ENCODE data around the gene HSPA12A. TPM values are rescaled to one million over a fixed set of nuclear protein-coding genes. Genes with fewer than 3 reads are reported as not detected.

Gene HSPA12A
- total and polyA plus RNA-seq, 9 of the 15 experiments (the other 6 are each of a cell fraction or from before 2014, with no cell fraction given): 0.01 to 0.18 (median 0.04) TPM; not detected in 4

DNA sequence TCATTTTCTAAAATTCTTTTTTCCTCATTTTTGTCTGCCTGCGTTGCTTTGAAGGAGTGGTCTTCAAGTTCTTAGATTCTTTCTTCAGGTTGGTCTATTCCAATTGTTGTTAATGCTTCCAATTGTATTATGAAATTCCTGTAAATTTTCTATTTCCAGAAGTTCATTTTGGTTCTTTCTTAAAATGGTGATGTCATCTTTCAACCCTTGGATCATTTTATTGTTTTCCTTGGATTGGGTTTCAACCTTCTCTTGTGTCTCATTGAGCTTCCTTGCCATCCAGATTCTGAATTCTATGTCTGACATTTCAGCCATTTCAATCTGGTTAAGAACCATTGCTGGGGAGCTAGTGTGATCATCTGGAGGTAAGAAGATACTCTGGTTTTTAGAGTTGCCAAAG lies 88.5 kb downstream of the HSPA12A start:
- Histone ChIP-seq H3K27ac (ENCODE audit: extremely low read depth, low read depth, low read length) (no peak overlapping the region), H3K36me3 (ENCODE audit: control insufficient read depth, insufficient read depth, low read length) (no peaks in the 10 kb centered on the region), H4K20me1 (replicated peaks; ENCODE audit: control insufficient read depth, insufficient read depth, low read length) (no peaks in the 10 kb centered on the region), H3K9me3 (replicated peaks; ENCODE audit: control insufficient read depth, insufficient read depth, low read depth, low read length) (no peaks in the 10 kb centered on the region), H2AFZ (ENCODE audit: low read depth, low read length) (no peak overlapping the region), H3K4me1 (replicated peaks in 1 of 2; ENCODE audit: control insufficient read depth in 2 of 2, insufficient read depth in 2 of 2, low read length in 2 of 2) (no peaks in the 10 kb centered on the region), H3K4me2 (ENCODE audit: insufficient read depth, low read length) (no peak overlapping the region), H3K4me3 (no peak overlapping the region), H3K9ac (ENCODE audit: insufficient read depth in 1 of 2, low read depth in 2 of 2, low read length in 2 of 2) (no peak overlapping the region), H3K27me3 (ENCODE audit: control insufficient read depth in 2 of 2, insufficient read depth in 2 of 2, low read length in 2 of 2) (no peaks in the 10 kb centered on the region), H3K9me1 (ENCODE audit: control insufficient read depth, insufficient read depth, low read length) (no peaks in the 10 kb centered on the region), H3K79me2 (ENCODE audit: control insufficient read depth, insufficient read depth, low read length) (no peaks in the 10 kb centered on the region)
- DNase-seq (ENCODE audit: extremely low read depth in 1 of 4, low spot score in 3 of 4): no peak
- WGBS (ENCODE audit: insufficient coverage, low coverage, missing lambda C conversion rate): 0% methylated on average over 1 of the region's 1 CpG
- POLR2A ChIA-PET: no interaction called here
- CTCF ChIA-PET (ENCODE audit: low intra/inter-chr PET ratio): no interaction called here
- ATAC-seq: no peak
- intact Hi-C loops (cut with micrococcal nuclease): no loop called here
- FAIRE-seq: no peak
- in situ Hi-C loops (cut with MboI): no loop called here
- BruUV-seq (replicated peaks): no TSS peak
- TF ChIP-seq JUN (IDR thresholded peaks at IDR 0.05; ENCODE audit: borderline replicate concordance, low read depth, low read length) (no peak), JUN (CRISPR knock-in tag; IDR thresholded peaks at IDR 0.05; ENCODE audit: borderline replicate concordance) (no peak), ZNF354B (CRISPR knock-in tag; IDR thresholded peaks at IDR 0.05) (no peak), ZNF212 (CRISPR knock-in tag; IDR thresholded peaks at IDR 0.05) (no peak), DDX20 (tag; IDR thresholded peaks at IDR 0.05; ENCODE audit: low read depth) (no peak), ZNF707 (CRISPR knock-in tag; conservative IDR thresholded peaks at IDR 0.05) (no peak), LEF1 (IDR thresholded peaks at IDR 0.05) (no peak), KHSRP (IDR thresholded peaks at IDR 0.05) (no peak), MECOM (CRISPR knock-in tag; IDR thresholded peaks at IDR 0.05) (no peak)
- TF ChIP-seq, protein P1, sequence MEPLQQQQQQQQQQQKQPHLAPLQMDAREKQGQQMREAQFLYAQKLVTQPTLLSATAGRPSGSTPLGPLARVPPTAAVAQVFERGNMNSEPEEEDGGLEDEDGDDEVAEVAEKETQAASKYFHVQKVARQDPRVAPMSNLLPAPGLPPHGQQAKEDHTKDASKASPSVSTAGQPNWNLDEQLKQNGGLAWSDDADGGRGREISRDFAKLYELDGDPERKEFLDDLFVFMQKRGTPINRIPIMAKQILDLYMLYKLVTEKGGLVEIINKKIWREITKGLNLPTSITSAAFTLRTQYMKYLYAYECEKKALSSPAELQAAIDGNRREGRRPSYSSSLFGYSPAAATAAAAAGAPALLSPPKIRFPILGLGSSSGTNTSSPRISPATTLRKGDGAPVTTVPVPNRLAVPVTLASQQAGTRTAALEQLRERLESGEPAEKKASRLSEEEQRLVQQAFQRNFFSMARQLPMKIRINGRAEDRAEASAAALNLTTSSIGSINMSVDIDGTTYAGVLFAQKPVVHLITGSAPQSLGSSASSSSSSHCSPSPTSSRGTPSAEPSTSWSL (CRISPR knock-in tag; IDR thresholded peaks at IDR 0.05; ENCODE audit: borderline replicate concordance): no peak
- TF ChIP-seq, protein P2, sequence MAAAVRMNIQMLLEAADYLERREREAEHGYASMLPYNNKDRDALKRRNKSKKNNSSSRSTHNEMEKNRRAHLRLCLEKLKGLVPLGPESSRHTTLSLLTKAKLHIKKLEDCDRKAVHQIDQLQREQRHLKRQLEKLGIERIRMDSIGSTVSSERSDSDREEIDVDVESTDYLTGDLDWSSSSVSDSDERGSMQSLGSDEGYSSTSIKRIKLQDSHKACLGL (CRISPR knock-in tag; IDR thresholded peaks at IDR 0.05; ENCODE audit: borderline replicate concordance, poor library complexity, severe bottlenecking): no peak
- TF ChIP-seq, protein P3, sequence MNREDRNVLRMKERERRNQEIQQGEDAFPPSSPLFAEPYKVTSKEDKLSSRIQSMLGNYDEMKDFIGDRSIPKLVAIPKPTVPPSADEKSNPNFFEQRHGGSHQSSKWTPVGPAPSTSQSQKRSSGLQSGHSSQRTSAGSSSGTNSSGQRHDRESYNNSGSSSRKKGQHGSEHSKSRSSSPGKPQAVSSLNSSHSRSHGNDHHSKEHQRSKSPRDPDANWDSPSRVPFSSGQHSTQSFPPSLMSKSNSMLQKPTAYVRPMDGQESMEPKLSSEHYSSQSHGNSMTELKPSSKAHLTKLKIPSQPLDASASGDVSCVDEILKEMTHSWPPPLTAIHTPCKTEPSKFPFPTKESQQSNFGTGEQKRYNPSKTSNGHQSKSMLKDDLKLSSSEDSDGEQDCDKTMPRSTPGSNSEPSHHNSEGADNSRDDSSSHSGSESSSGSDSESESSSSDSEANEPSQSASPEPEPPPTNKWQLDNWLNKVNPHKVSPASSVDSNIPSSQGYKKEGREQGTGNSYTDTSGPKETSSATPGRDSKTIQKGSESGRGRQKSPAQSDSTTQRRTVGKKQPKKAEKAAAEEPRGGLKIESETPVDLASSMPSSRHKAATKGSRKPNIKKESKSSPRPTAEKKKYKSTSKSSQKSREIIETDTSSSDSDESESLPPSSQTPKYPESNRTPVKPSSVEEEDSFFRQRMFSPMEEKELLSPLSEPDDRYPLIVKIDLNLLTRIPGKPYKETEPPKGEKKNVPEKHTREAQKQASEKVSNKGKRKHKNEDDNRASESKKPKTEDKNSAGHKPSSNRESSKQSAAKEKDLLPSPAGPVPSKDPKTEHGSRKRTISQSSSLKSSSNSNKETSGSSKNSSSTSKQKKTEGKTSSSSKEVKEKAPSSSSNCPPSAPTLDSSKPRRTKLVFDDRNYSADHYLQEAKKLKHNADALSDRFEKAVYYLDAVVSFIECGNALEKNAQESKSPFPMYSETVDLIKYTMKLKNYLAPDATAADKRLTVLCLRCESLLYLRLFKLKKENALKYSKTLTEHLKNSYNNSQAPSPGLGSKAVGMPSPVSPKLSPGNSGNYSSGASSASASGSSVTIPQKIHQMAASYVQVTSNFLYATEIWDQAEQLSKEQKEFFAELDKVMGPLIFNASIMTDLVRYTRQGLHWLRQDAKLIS (CRISPR knock-in tag; IDR thresholded peaks at IDR 0.05): no peak
- TF ChIP-seq, protein P4, sequence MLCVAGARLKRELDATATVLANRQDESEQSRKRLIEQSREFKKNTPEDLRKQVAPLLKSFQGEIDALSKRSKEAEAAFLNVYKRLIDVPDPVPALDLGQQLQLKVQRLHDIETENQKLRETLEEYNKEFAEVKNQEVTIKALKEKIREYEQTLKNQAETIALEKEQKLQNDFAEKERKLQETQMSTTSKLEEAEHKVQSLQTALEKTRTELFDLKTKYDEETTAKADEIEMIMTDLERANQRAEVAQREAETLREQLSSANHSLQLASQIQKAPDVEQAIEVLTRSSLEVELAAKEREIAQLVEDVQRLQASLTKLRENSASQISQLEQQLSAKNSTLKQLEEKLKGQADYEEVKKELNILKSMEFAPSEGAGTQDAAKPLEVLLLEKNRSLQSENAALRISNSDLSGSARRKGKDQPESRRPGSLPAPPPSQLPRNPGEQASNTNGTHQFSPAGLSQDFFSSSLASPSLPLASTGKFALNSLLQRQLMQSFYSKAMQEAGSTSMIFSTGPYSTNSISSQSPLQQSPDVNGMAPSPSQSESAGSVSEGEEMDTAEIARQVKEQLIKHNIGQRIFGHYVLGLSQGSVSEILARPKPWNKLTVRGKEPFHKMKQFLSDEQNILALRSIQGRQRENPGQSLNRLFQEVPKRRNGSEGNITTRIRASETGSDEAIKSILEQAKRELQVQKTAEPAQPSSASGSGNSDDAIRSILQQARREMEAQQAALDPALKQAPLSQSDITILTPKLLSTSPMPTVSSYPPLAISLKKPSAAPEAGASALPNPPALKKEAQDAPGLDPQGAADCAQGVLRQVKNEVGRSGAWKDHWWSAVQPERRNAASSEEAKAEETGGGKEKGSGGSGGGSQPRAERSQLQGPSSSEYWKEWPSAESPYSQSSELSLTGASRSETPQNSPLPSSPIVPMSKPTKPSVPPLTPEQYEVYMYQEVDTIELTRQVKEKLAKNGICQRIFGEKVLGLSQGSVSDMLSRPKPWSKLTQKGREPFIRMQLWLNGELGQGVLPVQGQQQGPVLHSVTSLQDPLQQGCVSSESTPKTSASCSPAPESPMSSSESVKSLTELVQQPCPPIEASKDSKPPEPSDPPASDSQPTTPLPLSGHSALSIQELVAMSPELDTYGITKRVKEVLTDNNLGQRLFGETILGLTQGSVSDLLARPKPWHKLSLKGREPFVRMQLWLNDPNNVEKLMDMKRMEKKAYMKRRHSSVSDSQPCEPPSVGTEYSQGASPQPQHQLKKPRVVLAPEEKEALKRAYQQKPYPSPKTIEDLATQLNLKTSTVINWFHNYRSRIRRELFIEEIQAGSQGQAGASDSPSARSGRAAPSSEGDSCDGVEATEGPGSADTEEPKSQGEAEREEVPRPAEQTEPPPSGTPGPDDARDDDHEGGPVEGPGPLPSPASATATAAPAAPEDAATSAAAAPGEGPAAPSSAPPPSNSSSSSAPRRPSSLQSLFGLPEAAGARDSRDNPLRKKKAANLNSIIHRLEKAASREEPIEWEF (CRISPR knock-in tag; IDR thresholded peaks at IDR 0.05): no peak

Data from K562 (cell line).